ENCODE results near the gene PRDM7. TPM values are rescaled to one million over a fixed set of nuclear protein-coding genes. Genes with fewer than 3 reads are reported as not detected.

The PRDM7 gene
- total RNA-seq, 2 experiments from 2014 or later: not detected

Other genes starting within 250 kb of the PRDM7 start
- 1 to 10 TPM in 1 of 2 experiments, under 1 TPM in 1; 0.63 to 1.4 TPM for gene SPIRE2, start 248.9 kb downstream of the PRDM7 start, total RNA-seq
- 100 to 1,000 TPM; 139 to 147 TPM for gene TCF25, start 203.7 kb downstream of the PRDM7 start, total RNA-seq
- gene MC1R, start 158.5 kb downstream of the PRDM7 start, total RNA-seq: 1 to 10 TPM in 1 of 2 experiments, under 1 TPM in 1; 0.85 to 1.3 TPM
- 1 to 10 TPM in 1 of 2 experiments, under 1 TPM in 1; 0.99 to 1.4 TPM for gene TUBB3, start 154.0 kb downstream of the PRDM7 start, total RNA-seq
- gene DEF8, start 128.6 kb downstream of the PRDM7 start, total RNA-seq: 10 to 100 TPM; 29.0 to 33.3 TPM
- gene DBNDD1, start 57.9 kb downstream of the PRDM7 start, total RNA-seq: under 1 TPM; 0.81 to 0.94 TPM